HepG2 (cell line): ENCODE data around the gene PPP1R16B. TPM values are rescaled to one million over a fixed set of nuclear protein-coding genes. Genes with fewer than 3 reads are reported as not detected.

Experiments
- ATAC-seq: fragments of 200-7000 bp; cut with Tn5 transposase; 3 replicates; pipeline ENCODE4 v1.9.1; 2020; ENCODE audit warnings: mild to moderate bottlenecking, moderate library complexity
- BruUV-seq: library from RNA; stranded (reverse); fragments of 400-500 nt; replicated peaks from 2 replicates; lab custom pipeline; 2021; lab: Mats Ljungman, UMichigan
- CTCF ChIA-PET: fragments of 300-600 bp; formaldehyde crosslinking; extraction: SDS; loops from one replicate; lab custom pipeline; 2021; ENCODE audit warnings: low total read pairs, inconsistent platforms, low intra/inter-chr PET ratio; lab: Yijun Ruan, JAX
- POLR2A ChIA-PET: fragments of 350-600 bp; sonication (Branson Sonifier 250); formaldehyde crosslinking; loops from one replicate; lab custom pipeline; 2020; ENCODE audit warnings: antibody characterized with exemption, inconsistent platforms; lab: Yijun Ruan, JAX
- DNase-seq: peaks from one replicate; pipeline ENCODE4 v3.0.0-alpha.2; 2015; ENCODE audit warnings: low spot score
- FAIRE-seq: peaks from 3 replicates; lab custom pipeline; 2011; peaks lifted over from hg19 to GRCh38; lab: Jason Lieb, UNC
- H2AFZ ChIP-seq: one replicate; pipeline ENCODE4 v1.6.1; 2011; ENCODE audit warnings: low read length, inconsistent platforms
- H3K27ac ChIP-seq: fragments of 300-600 bp; 3 replicates; pipeline ENCODE4 v1.8.0; 2011; ENCODE audit warnings: mixed run types, mild to moderate bottlenecking, mixed read lengths, low read length, inconsistent platforms; ENCODE audit not compliant: insufficient read depth; ENCODE audit errors: extremely low read length
- H3K27me3 ChIP-seq, 2 experiments: fragments of 200-600 bp in 1 of 2; 2 replicates in 1 of 2; 3 replicates in 1 of 2; pipeline versions ENCODE4 v1.6.0 to v1.8.0; 2011; ENCODE audit warnings: low read length in 2 of 2, mild to moderate bottlenecking in 2 of 2, moderate library complexity in 2 of 2, inconsistent platforms in 1 of 2; ENCODE audit not compliant: insufficient read depth in 2 of 2, control insufficient read depth in 1 of 2
- H3K36me3 ChIP-seq, 2 experiments: fragments of 200-600 bp in 1 of 2; replicated peaks in 1 of 2; 2 replicates in 1 of 2; 3 replicates in 1 of 2; pipeline versions ENCODE4 v1.5.1 to v1.8.0; 2011; ENCODE audit warnings: low read length in 2 of 2, inconsistent platforms in 1 of 2; ENCODE audit not compliant: insufficient read depth in 2 of 2, control insufficient read depth in 1 of 2
- H3K4me1 ChIP-seq: 2 replicates; pipeline ENCODE4 v1.5.1; 2012; ENCODE audit warnings: low read length, inconsistent platforms; ENCODE audit not compliant: insufficient read depth
- H3K4me2 ChIP-seq: 2 replicates; pipeline ENCODE4 v1.6.0; 2011; ENCODE audit warnings: low read depth, low read length, inconsistent platforms
- H3K4me3 ChIP-seq, 3 experiments: fragments of 200-600 bp in 1 of 3; sonication (generic), shearing (Covaris generic) in 1 of 3; replicated peaks in 1 of 3; 2 replicates each; pipeline ENCODE4 v1.5.1; 2011 to 2016; ENCODE audit warnings: low read length in 3 of 3, inconsistent platforms in 2 of 3, low read depth in 2 of 3, mild to moderate bottlenecking in 2 of 3, control low read depth in 1 of 3, mixed read lengths in 1 of 3; ENCODE audit not compliant: insufficient read depth in 1 of 3
- H3K79me2 ChIP-seq: one replicate; pipeline ENCODE4 v1.6.1; 2011; ENCODE audit warnings: low read length, inconsistent platforms; ENCODE audit not compliant: insufficient read depth
- H3K9ac ChIP-seq: 2 replicates; pipeline ENCODE4 v1.6.0; 2011; ENCODE audit warnings: mild to moderate bottlenecking, low read depth, low read length, inconsistent platforms; ENCODE audit not compliant: insufficient read depth
- H3K9me3 ChIP-seq: 2 replicates; pipeline ENCODE4 v1.5.1; 2012; ENCODE audit warnings: mild to moderate bottlenecking, low read length
- H4K20me1 ChIP-seq: 2 replicates; pipeline ENCODE4 v1.6.0; 2011; ENCODE audit warnings: inconsistent platforms, mild to moderate bottlenecking, low read length, moderate library complexity; ENCODE audit not compliant: insufficient read depth
- AGO2 ChIP-seq: fragments of 200-400 bp; formaldehyde crosslinking; optimal IDR thresholded peaks from 2 replicates; pipeline ENCODE3; 2017; ENCODE audit warnings: mild to moderate bottlenecking, low read depth, low read length, moderate library complexity
- CEBPB ChIP-seq: IDR thresholded peaks from 2 replicates; pipeline ENCODE4 v1.6.1; 2011; ENCODE audit warnings: low read depth, low read length, improper control_type of control experiment, borderline replicate concordance
- CHCHD3 ChIP-seq: sonication (generic); formaldehyde crosslinking; IDR thresholded peaks from 2 replicates; pipeline ENCODE4 v1.8.0; 2022; ENCODE audit warnings: mild to moderate bottlenecking, missing genetic modification reagents, moderate library complexity
- CHD4 ChIP-seq: fragments of 200-600 bp; sonication (generic); IDR thresholded peaks from 2 replicates; pipeline ENCODE4 v1.7.0; 2017; ENCODE audit warnings: mild to moderate bottlenecking, low read length, borderline replicate concordance
- NCOA5 ChIP-seq: sonication (generic); formaldehyde crosslinking; IDR thresholded peaks from 2 replicates; pipeline ENCODE4 v1.4.0; 2020; ENCODE audit warnings: missing genetic modification reagents
- NKX3-1 ChIP-seq: sonication (generic); formaldehyde crosslinking; IDR thresholded peaks from 2 replicates; pipeline ENCODE4 v1.5.0; 2020; ENCODE audit warnings: missing genetic modification reagents
- SUZ12 ChIP-seq: fragments of 150-350 bp; IDR thresholded peaks from 2 replicates; pipeline ENCODE4 v1.6.1; 2014; ENCODE audit warnings: low read depth, low read length
- TGIF2 ChIP-seq: IDR thresholded peaks from 2 replicates; pipeline ENCODE4 v1.6.1; 2016; ENCODE audit warnings: control low read depth, missing compliant biosample characterization
- ZNF20 ChIP-seq: sonication (generic); formaldehyde crosslinking; IDR thresholded peaks from 2 replicates; pipeline ENCODE4 v1.4.0; 2020; ENCODE audit warnings: mild to moderate bottlenecking, moderate library complexity, missing genetic modification reagents
- ZNF550 ChIP-seq: sonication (generic); formaldehyde crosslinking; IDR thresholded peaks from 2 replicates; pipeline ENCODE4 v1.4.0; 2020; ENCODE audit warnings: mild to moderate bottlenecking, missing genetic modification reagents, borderline replicate concordance
- ZNF773 ChIP-seq: sonication (generic); formaldehyde crosslinking; IDR thresholded peaks from 2 replicates; pipeline ENCODE4 v1.4.0; 2020; ENCODE audit warnings: missing genetic modification reagents, borderline replicate concordance
- WGBS: methylation state at CpG from one replicate; pipeline ENCODE4 v1.1.6; 2017; ENCODE audit warnings: low lambda C conversion rate; 5-methylcytosine and 5-hydroxymethylcytosine counted together
- in situ Hi-C: cut with HindIII; loops from 2 replicates; pipeline ENCODE4 v1.10.0; 2017; ENCODE audit warnings: low pct_unique_long_range_greater_than_20kb; ENCODE audit not compliant: extremely low pct_ligation_motif_present
- intact Hi-C: fragments of 100-400 bp; cut with micrococcal nuclease; formaldehyde crosslinking; loops from one replicate; pipeline ENCODE4 v1.10.0; 2022; ENCODE audit not compliant: unreplicated experiment
- polyA plus RNA-seq, 8 experiments: library from polyadenylated mRNA; depleted of rRNA in 3 of 8; stranded (reverse) in 7 of 8; unstranded in 1 of 8; fragments of >200 nt; fragmentation: Illumina TruSeq in 4 of 8; extraction: Trizol in 4 of 8; gene quantifications; 2 replicates each; pipeline versions ENCODE4 v1.2.1 to v1.2.3, GENCODE V29; 2011 to 2016; ENCODE audit warnings: low read depth in 4 of 8, missing spikeins in 1 of 8, mixed read lengths in 1 of 8; ENCODE audit not compliant: insufficient read depth in 1 of 8
- total RNA-seq, 5 experiments: library from RNA; depleted of rRNA; stranded (reverse); fragments of >200 nt; fragmentation: Illumina TruSeq; extraction: Trizol; gene quantifications; 2 replicates each; pipeline ENCODE4 v1.2.3, GENCODE V29; 2016; ENCODE audit warnings: low read depth in 1 of 5
- TF ChIP-seq, protein P1 (sequence below): sonication (generic); formaldehyde crosslinking; IDR thresholded peaks from 2 replicates; pipeline ENCODE4 v1.4.0; 2020; ENCODE audit warnings: low read depth, mild to moderate bottlenecking, missing genetic modification reagents
- TF ChIP-seq, protein P2 (sequence below): sonication (generic); formaldehyde crosslinking; IDR thresholded peaks from 2 replicates; pipeline ENCODE4 v1.5.0; 2020; ENCODE audit warnings: mild to moderate bottlenecking, missing genetic modification reagents, borderline replicate concordance
- TF ChIP-seq, protein P3 (sequence below): sonication (generic); formaldehyde crosslinking; IDR thresholded peaks from 2 replicates; pipeline ENCODE4 v1.5.0; 2020; ENCODE audit warnings: missing genetic modification reagents, mild to moderate bottlenecking, borderline replicate concordance

Gene PPP1R16B
- total and polyA plus RNA-seq, 2 of the 13 experiments (the other 11 are each of a cell fraction or from before 2014, with no cell fraction given), result 0.02 to 0.11 TPM

DNA sequence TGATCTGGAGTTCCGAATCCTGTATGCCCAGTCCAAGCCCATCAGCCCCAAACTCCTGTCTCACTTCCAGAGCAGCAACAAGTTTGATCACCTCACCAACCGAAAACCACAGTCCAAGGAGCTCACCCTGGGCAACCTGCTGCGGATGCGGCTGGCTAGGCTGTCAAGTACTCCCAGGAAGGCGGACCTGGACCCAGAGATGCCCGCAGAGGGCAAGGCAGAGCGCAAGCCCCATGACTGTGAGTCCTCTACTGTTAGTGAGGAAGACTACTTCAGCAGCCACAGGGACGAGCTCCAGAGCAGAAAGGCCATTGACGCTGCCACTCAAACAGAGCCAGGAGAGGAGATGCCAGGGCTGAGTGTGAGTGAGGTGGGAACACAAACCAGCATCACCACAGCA is 146.1 kb downstream of the PPP1R16B start:
- BruUV-seq, result no TSS peak
- intact Hi-C loops, result no loop called here
- FAIRE-seq (no peak), DNase-seq (no peak), ATAC-seq (no peak)
- H3K4me1 ChIP-seq, result peaks cover 33% of the 10 kb centered on the region
- H3K9me3 ChIP-seq, result no peaks in the 10 kb centered on the region
- H3K27me3 ChIP-seq, result no peaks in the 10 kb centered on the region
- no peak overlapping the region for H3K4me3 ChIP-seq
- no peak overlapping the region for H3K4me2 ChIP-seq
- H2AFZ ChIP-seq, result no peak overlapping the region
- no peaks in the 10 kb centered on the region for H4K20me1 ChIP-seq
- CTCF ChIA-PET, result no interaction called here
- 97% methylated on average over 9 of the region's 9 CpGs for WGBS
- no peak overlapping the region for H3K27ac ChIP-seq
- POLR2A ChIA-PET, result no interaction called here
- in situ Hi-C loops, result no loop called here
- no peak overlapping the region for H3K9ac ChIP-seq
- no peaks in the 10 kb centered on the region for H3K79me2 ChIP-seq
- peaks cover 46 to 67% of the 10 kb centered on the region in 2 experiments for H3K36me3 ChIP-seq
- TF ChIP-seq, protein P1, sequence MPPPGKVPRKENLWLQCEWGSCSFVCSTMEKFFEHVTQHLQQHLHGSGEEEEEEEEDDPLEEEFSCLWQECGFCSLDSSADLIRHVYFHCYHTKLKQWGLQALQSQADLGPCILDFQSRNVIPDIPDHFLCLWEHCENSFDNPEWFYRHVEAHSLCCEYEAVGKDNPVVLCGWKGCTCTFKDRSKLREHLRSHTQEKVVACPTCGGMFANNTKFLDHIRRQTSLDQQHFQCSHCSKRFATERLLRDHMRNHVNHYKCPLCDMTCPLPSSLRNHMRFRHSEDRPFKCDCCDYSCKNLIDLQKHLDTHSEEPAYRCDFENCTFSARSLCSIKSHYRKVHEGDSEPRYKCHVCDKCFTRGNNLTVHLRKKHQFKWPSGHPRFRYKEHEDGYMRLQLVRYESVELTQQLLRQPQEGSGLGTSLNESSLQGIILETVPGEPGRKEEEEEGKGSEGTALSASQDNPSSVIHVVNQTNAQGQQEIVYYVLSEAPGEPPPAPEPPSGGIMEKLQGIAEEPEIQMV (CRISPR knock-in tag), result no peak
- TF ChIP-seq TGIF2 (CRISPR knock-in tag) (no peak), AGO2 (peak; percentile 54), NCOA5 (peak; percentile 77; the same call in 1 of the 2 replicates), ZNF773 (CRISPR knock-in tag) (0 out of 2 replicates have a peak, but pooled peaks have one; percentile 29), CHD4 (no peak), ZNF550 (CRISPR knock-in tag) (no peak), SUZ12 (no peak), CHCHD3 (CRISPR knock-in tag) (no peak), CEBPB (no peak), NKX3-1 (no peak), ZNF20 (CRISPR knock-in tag) (no peak)
- TF ChIP-seq, protein P2, sequence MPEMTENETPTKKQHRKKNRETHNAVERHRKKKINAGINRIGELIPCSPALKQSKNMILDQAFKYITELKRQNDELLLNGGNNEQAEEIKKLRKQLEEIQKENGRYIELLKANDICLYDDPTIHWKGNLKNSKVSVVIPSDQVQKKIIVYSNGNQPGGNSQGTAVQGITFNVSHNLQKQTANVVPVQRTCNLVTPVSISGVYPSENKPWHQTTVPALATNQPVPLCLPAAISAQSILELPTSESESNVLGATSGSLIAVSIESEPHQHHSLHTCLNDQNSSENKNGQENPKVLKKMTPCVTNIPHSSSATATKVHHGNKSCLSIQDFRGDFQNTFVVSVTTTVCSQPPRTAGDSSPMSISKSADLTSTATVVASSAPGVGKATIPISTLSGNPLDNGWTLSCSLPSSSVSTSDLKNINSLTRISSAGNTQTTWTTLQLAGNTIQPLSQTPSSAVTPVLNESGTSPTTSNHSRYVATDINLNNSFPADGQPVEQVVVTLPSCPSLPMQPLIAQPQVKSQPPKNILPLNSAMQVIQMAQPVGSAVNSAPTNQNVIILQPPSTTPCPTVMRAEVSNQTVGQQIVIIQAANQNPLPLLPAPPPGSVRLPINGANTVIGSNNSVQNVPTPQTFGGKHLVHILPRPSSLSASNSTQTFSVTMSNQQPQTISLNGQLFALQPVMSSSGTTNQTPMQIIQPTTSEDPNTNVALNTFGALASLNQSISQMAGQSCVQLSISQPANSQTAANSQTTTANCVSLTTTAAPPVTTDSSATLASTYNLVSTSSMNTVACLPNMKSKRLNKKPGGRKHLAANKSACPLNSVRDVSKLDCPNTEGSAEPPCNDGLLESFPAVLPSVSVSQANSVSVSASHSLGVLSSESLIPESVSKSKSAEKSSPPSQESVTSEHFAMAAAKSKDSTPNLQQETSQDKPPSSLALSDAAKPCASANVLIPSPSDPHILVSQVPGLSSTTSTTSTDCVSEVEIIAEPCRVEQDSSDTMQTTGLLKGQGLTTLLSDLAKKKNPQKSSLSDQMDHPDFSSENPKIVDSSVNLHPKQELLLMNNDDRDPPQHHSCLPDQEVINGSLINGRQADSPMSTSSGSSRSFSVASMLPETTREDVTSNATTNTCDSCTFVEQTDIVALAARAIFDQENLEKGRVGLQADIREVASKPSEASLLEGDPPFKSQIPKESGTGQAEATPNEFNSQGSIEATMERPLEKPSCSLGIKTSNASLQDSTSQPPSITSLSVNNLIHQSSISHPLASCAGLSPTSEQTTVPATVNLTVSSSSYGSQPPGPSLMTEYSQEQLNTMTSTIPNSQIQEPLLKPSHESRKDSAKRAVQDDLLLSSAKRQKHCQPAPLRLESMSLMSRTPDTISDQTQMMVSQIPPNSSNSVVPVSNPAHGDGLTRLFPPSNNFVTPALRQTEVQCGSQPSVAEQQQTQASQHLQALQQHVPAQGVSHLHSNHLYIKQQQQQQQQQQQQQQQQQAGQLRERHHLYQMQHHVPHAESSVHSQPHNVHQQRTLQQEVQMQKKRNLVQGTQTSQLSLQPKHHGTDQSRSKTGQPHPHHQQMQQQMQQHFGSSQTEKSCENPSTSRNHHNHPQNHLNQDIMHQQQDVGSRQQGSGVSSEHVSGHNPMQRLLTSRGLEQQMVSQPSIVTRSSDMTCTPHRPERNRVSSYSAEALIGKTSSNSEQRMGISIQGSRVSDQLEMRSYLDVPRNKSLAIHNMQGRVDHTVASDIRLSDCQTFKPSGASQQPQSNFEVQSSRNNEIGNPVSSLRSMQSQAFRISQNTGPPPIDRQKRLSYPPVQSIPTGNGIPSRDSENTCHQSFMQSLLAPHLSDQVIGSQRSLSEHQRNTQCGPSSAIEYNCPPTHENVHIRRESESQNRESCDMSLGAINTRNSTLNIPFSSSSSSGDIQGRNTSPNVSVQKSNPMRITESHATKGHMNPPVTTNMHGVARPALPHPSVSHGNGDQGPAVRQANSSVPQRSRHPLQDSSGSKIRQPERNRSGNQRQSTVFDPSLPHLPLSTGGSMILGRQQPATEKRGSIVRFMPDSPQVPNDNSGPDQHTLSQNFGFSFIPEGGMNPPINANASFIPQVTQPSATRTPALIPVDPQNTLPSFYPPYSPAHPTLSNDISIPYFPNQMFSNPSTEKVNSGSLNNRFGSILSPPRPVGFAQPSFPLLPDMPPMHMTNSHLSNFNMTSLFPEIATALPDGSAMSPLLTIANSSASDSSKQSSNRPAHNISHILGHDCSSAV (CRISPR knock-in tag), result no peak
- TF ChIP-seq, protein P3, sequence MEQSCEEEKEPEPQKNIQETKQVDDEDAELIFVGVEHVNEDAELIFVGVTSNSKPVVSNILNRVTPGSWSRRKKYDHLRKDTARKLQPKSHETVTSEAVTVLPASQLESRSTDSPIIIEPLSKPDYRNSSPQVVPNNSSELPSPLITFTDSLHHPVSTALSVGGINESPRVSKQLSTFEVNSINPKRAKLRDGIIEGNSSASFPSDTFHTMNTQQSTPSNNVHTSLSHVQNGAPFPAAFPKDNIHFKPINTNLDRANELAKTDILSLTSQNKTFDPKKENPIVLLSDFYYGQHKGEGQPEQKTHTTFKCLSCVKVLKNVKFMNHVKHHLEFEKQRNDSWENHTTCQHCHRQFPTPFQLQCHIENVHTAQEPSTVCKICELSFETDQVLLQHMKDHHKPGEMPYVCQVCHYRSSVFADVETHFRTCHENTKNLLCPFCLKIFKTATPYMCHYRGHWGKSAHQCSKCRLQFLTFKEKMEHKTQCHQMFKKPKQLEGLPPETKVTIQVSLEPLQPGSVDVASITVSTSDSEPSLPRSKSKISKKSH (CRISPR knock-in tag), result 0 out of 2 replicates have a peak, but pooled peaks have one; percentile 27
